ENCODE measurements around the gene ABHD6. TPM values are rescaled to one million over a fixed set of nuclear protein-coding genes. Genes with fewer than 3 reads are reported as not detected.

Gene ABHD6
- total RNA-seq, 1 donor from 2014 or later = 7.7 TPM

DNA sequence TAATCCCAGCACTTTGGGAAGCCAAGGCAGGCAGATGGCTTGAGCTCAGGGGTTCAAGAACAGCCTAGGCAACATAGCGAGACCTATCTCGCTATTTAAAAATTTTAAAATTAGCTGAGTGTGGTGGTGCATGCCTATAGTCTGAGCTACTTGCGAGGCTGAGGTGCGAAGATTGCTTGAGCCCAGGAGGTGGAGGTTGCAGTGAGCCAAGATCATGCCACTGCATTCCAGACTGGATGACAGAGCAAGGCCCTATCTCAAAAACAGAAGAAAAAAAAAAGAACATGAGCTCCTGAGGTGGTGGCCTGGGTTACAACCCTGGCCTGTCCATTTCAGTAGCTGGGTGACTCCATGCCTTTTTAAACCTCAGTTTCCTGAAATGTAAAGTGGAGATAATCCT, 34.1 kb upstream of the ABHD6 start:
- no peak for DNase-seq (ENCODE audit: low read depth)
- H3K27me3 ChIP-seq (ENCODE audit: control insufficient read depth, insufficient read depth, low read length) = peaks cover 2% of the 10 kb centered on the region
- no peak overlapping the region for H3K4me3 ChIP-seq (ENCODE audit: low read depth, low read length)
- H3K36me3 ChIP-seq (ENCODE audit: control insufficient read depth, insufficient read depth, low read length) = no peaks in the 10 kb centered on the region
- no peak for TF ChIP-seq CTCF (IDR thresholded peaks at IDR 0.05; ENCODE audit: insufficient read depth, low read length, poor library complexity, severe bottlenecking)

- peaks cover 2% of the 10 kb centered on the region for H3K27me3 ChIP-seq (ENCODE audit: control insufficient read depth, insufficient read depth, low read length)
- H3K36me3 ChIP-seq (ENCODE audit: control insufficient read depth, insufficient read depth, low read length) = no peaks in the 10 kb centered on the region
- TF ChIP-seq CTCF (IDR thresholded peaks at IDR 0.05; ENCODE audit: insufficient read depth, low read length, poor library complexity, severe bottlenecking) = no peak
- no peak overlapping the region for H3K4me3 ChIP-seq (ENCODE audit: low read depth, low read length)
- no peak for DNase-seq (ENCODE audit: low read depth)
These were observed 32.9 kb upstream of the ABHD6 start for GRCh38 chr3:58204720-58205119.

- Histone ChIP-seq H3K27me3 (ENCODE audit: control insufficient read depth, insufficient read depth, low read length) (peaks cover 4% of the 10 kb centered on the region), H3K36me3 (ENCODE audit: control insufficient read depth, insufficient read depth, low read length) (no peaks in the 10 kb centered on the region), H3K4me3 (ENCODE audit: low read depth, low read length) (no peak overlapping the region)
- no peak for TF ChIP-seq CTCF (IDR thresholded peaks at IDR 0.05; ENCODE audit: insufficient read depth, low read length, poor library complexity, severe bottlenecking)
- no peak for DNase-seq (ENCODE audit: low read depth)
These were observed 31.6 kb upstream of the ABHD6 start for GRCh38 chr3:58205981-58206380.

DNA sequence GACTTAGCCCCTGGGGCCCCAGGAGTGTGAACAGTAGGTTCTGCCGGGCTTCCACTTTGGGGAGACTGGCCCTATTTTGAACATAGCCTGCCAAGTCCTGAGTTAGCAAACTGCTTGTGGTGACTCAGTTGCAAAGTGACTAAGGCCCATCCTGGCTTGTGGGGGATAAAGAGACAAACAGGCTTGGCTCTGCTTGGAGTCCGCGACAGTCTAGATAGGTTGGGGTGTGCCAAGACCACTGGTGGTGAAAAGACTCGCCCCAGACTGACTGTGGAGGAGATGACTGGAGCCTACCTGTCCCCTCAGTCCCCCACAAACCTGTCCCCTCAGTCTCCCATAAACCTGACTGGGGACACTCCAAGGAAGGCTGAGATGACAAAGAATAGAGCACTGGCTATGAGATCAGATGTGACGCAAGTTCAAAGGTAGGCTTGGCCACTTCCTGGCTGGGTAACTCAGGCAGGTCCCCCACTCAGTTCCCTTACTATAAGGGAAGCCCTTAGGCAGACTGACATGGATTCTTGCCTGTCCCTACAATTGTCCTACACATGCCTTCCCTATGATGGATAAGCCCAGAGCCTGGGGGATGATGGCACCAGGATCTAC, 31.1 kb upstream of the ABHD6 start:
- no peaks in the 10 kb centered on the region for H3K36me3 ChIP-seq (ENCODE audit: control insufficient read depth, insufficient read depth, low read length)
- no peak for DNase-seq (ENCODE audit: low read depth)

DNA sequence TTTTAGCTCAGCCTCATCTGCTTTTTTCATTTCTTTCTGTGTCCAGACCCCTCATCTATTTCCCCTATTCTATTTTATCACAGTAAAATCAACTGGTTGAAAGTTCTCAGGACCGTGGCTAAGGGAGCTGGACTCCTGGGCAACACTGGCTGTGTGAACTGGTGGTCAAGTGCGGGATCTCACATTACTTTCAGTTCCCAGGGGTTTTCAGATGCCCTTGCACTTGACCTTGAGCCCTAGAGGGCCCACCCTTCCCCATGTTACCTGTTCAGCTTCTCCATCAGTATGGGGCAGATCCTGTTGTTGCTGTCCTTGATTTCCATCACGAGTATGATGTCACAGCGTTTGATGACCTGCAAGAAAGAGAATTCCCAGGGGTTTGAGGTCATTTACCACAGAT, 29.6 kb upstream of the ABHD6 start:
- no peak for TF ChIP-seq CTCF (IDR thresholded peaks at IDR 0.05; ENCODE audit: insufficient read depth, low read length, poor library complexity, severe bottlenecking)
- no peak overlapping the region for H3K4me3 ChIP-seq (ENCODE audit: low read depth, low read length)
- DNase-seq (ENCODE audit: low read depth) = no peak
- H3K36me3 ChIP-seq (ENCODE audit: control insufficient read depth, insufficient read depth, low read length) = no peaks in the 10 kb centered on the region
- H3K27me3 ChIP-seq (ENCODE audit: control insufficient read depth, insufficient read depth, low read length) = peaks cover 4% of the 10 kb centered on the region

More for the DNA sequence above, 31.1 kb upstream of the ABHD6 start:
- no peak overlapping the region for H3K4me3 ChIP-seq (ENCODE audit: low read depth, low read length)
- no peak for TF ChIP-seq CTCF (IDR thresholded peaks at IDR 0.05; ENCODE audit: insufficient read depth, low read length, poor library complexity, severe bottlenecking)
- peaks cover 4% of the 10 kb centered on the region for H3K27me3 ChIP-seq (ENCODE audit: control insufficient read depth, insufficient read depth, low read length)

DNA sequence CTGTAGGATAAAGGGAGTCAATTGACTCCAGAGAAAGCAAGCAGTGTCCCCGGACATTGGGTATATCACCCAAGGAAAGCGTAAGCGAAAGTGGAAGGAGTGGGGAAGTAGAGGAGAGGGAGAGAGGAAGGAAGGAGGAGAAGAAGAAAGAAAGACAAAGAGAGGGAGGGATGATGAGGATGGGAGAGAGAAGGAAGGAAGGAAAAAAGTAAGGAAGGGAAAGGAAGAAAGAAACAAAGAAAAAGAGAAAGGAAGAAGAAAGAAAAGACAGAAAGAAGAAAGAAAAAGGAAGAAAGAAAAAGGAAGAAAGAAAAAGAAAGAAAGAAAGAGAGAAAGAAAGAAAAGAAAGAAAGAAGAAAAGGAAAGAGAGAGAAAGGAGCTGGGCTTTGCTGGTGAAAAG, 27.7 kb upstream of the ABHD6 start:
- Histone ChIP-seq H3K36me3 (ENCODE audit: control insufficient read depth, insufficient read depth, low read length) (no peaks in the 10 kb centered on the region), H3K4me3 (ENCODE audit: low read depth, low read length) (no peak overlapping the region), H3K27me3 (ENCODE audit: control insufficient read depth, insufficient read depth, low read length) (peaks cover 4% of the 10 kb centered on the region)
- no peak for DNase-seq (ENCODE audit: low read depth)
- no peak for TF ChIP-seq CTCF (IDR thresholded peaks at IDR 0.05; ENCODE audit: insufficient read depth, low read length, poor library complexity, severe bottlenecking)
